ENCODE results near the gene MYO1E. TPM values are rescaled to one million over a fixed set of nuclear protein-coding genes. Genes with fewer than 3 reads are reported as not detected.

Gene MYO1E
- total and polyA plus RNA-seq, 2 of the 8 experiments (the other 6 are each of a cell fraction or from before 2014, with no cell fraction given): 19.6 to 142 TPM

DNA sequence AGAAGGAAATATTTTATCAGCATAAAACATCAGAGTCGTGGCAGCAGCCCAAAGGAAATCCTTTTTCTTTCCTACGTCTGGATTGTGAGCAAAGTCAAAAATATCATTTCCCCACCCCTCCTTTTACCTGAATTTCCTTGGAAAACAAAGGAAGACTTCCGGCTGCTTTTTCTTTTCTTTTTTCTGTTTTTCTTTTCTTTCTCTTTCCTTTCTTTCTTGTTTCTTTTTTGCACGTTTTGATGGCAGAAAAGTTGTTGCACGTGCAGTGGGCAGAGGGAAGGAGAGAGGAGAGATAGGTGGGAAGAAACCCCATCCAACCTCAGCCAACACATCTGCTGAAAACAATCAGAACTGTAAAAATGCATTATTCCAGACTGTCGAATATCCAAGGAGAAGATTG is 544 bp upstream of the MYO1E start:
- H3K4ac ChIP-seq (replicated peaks; ENCODE audit: insufficient read length, low read depth, low read length): no peak overlapping the region
- ChIA-PET POLR2A (ENCODE audit: partially characterized antibody) (interaction anchor here (0.6 to 11.4 kb wide), 26 partner anchors 8 to 1522 kb away, joined by 3 to 151 read pairs (median 4); partner anchors contain the start of genes CCNB2 and FAM81A), CTCF (ENCODE audit: partially characterized antibody) (interaction anchor here (1.3 kb wide), 1 partner anchor 13 kb away, joined by 9 read pairs; no protein-coding TSS in a partner anchor)
- H3K9me3 ChIP-seq (ENCODE audit: insufficient read depth in 2 of 2, low read depth in 1 of 2, low read length in 1 of 2): no peaks in the 10 kb centered on the region
- H2BK120ac ChIP-seq (replicated peaks; ENCODE audit: low read depth, low read length): no peak overlapping the region
- no peak overlapping the region; the same call in 1 of the 2 replicates for H2BK5ac ChIP-seq (ENCODE audit: low read depth, low read length)
- H3K14ac ChIP-seq (ENCODE audit: insufficient read length): no peak overlapping the region
- H3K79me2 ChIP-seq (ENCODE audit: control insufficient read depth in 1 of 2, insufficient read depth in 2 of 2, low read length in 2 of 2): peaks cover 10 to 34% of the 10 kb centered on the region in 2 experiments
- peaks cover 6% of the 10 kb centered on the region; the same call in 1 of the 2 replicates for H3K79me1 ChIP-seq (ENCODE audit: low read depth, low read length)
- peak overlapping the region; percentile 95; the same call in 1 of the 2 replicates for H3K27ac ChIP-seq (ENCODE audit: low read depth, low read length)
- H2BK20ac ChIP-seq (ENCODE audit: low read length): no peak overlapping the region
- H3K4me3 ChIP-seq (ENCODE audit: extremely low read depth in 1 of 4, insufficient read depth in 2 of 4, low read depth in 3 of 4, low read length in 4 of 4): peak overlapping the region; percentile 79 to 86 (median 82)
- FAIRE-seq (no peak), DNase-seq (ENCODE audit: low read depth in 1 of 2, low spot score in 2 of 2) (no peak)
- no peak overlapping the region for H4K8ac ChIP-seq (ENCODE audit: extremely low read depth, insufficient read depth, low read length)
- no peak overlapping the region for H2AFZ ChIP-seq (ENCODE audit: low read length)
- no peak overlapping the region for H3K23ac ChIP-seq (ENCODE audit: insufficient read length)
- H3K4me2 ChIP-seq (ENCODE audit: insufficient read depth in 1 of 2, low read depth in 2 of 2, low read length in 2 of 2): peak overlapping the region; percentile 62 to 84
- H4K20me1 ChIP-seq (replicated peaks in 1 of 2; ENCODE audit: control insufficient read depth in 1 of 2, insufficient read depth in 2 of 2, low read length in 2 of 2): peaks cover 11% of the 10 kb centered on the region in 2 experiments
- H2BK12ac ChIP-seq (ENCODE audit: low read depth, low read length): no peak overlapping the region
- no peak for TF ChIP-seq BRCA1 (IDR thresholded peaks at IDR 0.05; ENCODE audit: low read depth, low read length)
- TF ChIP-seq HDAC6 (IDR thresholded peaks at IDR 0.05; ENCODE audit: low read depth, low read length): no peak
- no peak for TF ChIP-seq KDM1A (IDR thresholded peaks at IDR 0.05; ENCODE audit: borderline replicate concordance, low read length)
- TF ChIP-seq SAP30 (IDR thresholded peaks at IDR 0.05; ENCODE audit: insufficient read depth, insufficient replicate concordance, low read length): no peak
- TF ChIP-seq, protein P1, sequence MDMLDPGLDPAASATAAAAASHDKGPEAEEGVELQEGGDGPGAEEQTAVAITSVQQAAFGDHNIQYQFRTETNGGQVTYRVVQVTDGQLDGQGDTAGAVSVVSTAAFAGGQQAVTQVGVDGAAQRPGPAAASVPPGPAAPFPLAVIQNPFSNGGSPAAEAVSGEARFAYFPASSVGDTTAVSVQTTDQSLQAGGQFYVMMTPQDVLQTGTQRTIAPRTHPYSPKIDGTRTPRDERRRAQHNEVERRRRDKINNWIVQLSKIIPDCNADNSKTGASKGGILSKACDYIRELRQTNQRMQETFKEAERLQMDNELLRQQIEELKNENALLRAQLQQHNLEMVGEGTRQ (IDR thresholded peaks at IDR 0.05; ENCODE audit: low read length): no peak
- no peak for TF ChIP-seq BACH1 (IDR thresholded peaks at IDR 0.05; ENCODE audit: low read length)
- TF ChIP-seq EGR1 (IDR thresholded peaks at IDR 0.05; ENCODE audit: borderline replicate concordance, low read depth, low read length): no peak
- TF ChIP-seq CTBP2 (IDR thresholded peaks at IDR 0.05; ENCODE audit: borderline replicate concordance, insufficient read depth, insufficient read length, low read length): no peak
- no peak for TF ChIP-seq SP2 (IDR thresholded peaks at IDR 0.05; ENCODE audit: low read length)
- H3K9ac ChIP-seq (replicated peaks in 1 of 4; ENCODE audit: extremely low read depth in 1 of 4, low read depth in 3 of 4, low read length in 3 of 4): peak overlapping the region in 3 of 4 experiments; percentile 88 to 90 (median 88); a peak in 6 of 7 replicates
- H3K4me1 ChIP-seq (replicated peaks in 1 of 4; ENCODE audit: control insufficient read depth in 3 of 4, insufficient read depth in 4 of 4, low read length in 3 of 4): peaks cover 0 to 7% (median 1%) of the 10 kb centered on the region in 4 experiments; a peak in 3 of 7 replicates
- no peak overlapping the region for H4K91ac ChIP-seq (replicated peaks; ENCODE audit: insufficient read length, low read length)
- 6% methylated on average over 6 of the region's 6 CpGs; no CpG with 5 or more reads in 1 of the 2 experiments for WGBS, 2 experiments (ENCODE audit: extremely low coverage in 1 of 2, insufficient coverage in 1 of 2, insufficient read length in 1 of 2, insufficient replicate concordance in 2 of 2, low coverage in 1 of 2, low lambda C conversion rate in 2 of 2, missing lambda C conversion rate in 1 of 2)
- H3K56ac ChIP-seq (replicated peaks; ENCODE audit: insufficient read length, low read depth, low read length): no peak overlapping the region
- no peak overlapping the region for H4K5ac ChIP-seq (ENCODE audit: insufficient read length, low read depth, low read length)
- H2AK5ac ChIP-seq (ENCODE audit: low read depth, low read length): no peak overlapping the region
- H3K36me3 ChIP-seq (ENCODE audit: control insufficient read depth in 2 of 4, insufficient read depth in 4 of 4, low read length in 3 of 4): no peaks in the 10 kb centered on the region
- H3K18ac ChIP-seq (ENCODE audit: extremely low read depth, low read length): no peak overlapping the region
- H3K23me2 ChIP-seq (ENCODE audit: low read depth, low read length): peaks cover 8% of the 10 kb centered on the region; the same call in 1 of the 2 replicates
- no peak overlapping the region for H2BK15ac ChIP-seq (ENCODE audit: low read length)
- H3K27me3 ChIP-seq (replicated peaks in 1 of 4; ENCODE audit: control insufficient read depth in 3 of 4, extremely low read depth in 1 of 4, insufficient read depth in 3 of 4, low read length in 3 of 4): no peaks in the 10 kb centered on the region
